ENCODE measurements around the gene ASTN2. TPM values are rescaled to one million over a fixed set of nuclear protein-coding genes. Genes with fewer than 3 reads are reported as not detected.

Gene ASTN2
- total and polyA plus RNA-seq, 2 experiments from 2014 or later, result 7.0 to 24.6 TPM

DNA sequence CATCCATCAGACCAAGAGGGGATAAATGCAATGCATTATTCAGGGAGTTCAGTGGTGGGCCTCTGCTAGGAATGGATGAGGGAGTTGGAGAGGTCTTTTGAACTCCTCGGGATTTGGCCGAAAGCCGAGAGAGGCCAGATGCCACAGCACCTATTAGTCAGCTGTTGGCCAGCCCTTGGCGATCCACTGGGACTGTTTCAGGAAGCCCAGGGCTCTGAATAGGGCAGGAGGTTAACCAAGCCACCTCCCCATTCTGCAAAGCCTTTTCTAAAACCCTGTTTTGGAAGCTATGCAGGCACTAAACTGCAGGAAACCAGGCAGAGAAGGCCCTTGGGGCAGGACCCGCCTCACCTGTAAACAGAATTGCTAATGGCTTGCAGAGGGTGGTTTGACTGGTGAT, 37.8 kb downstream of the ASTN2 start:
- Histone ChIP-seq H3K27me3 (ENCODE audit: insufficient read depth) (no peaks in the 10 kb centered on the region), H3K36me3 (ENCODE audit: insufficient read depth) (no peaks in the 10 kb centered on the region), H3K4me1 (ENCODE audit: insufficient read depth) (peaks cover 39% of the 10 kb centered on the region), H4K20me1 (replicated peaks; ENCODE audit: insufficient read depth) (no peaks in the 10 kb centered on the region), H3K27ac (ENCODE audit: low read depth) (peak overlapping the region; percentile 51; the same call in 1 of the 2 replicates), H3K9me2 (ENCODE audit: insufficient read depth) (0 out of 2 replicates have a peak, but pooled peaks cover 8% of the 10 kb centered on the region), H3F3A (replicated peaks; ENCODE audit: low read depth) (no peaks in the 10 kb centered on the region), H3K79me2 (replicated peaks; ENCODE audit: insufficient read depth) (0 out of 2 replicates have a peak, but pooled peaks cover 2% of the 10 kb centered on the region), H3K4me2 (peak overlapping the region; percentile 21; the same call in 1 of the 2 replicates), H3K4me3 (no peak overlapping the region), H2AFZ (no peak overlapping the region)
- Mint-ChIP-seq H3K27me3 (ENCODE audit: insufficient read depth, low read depth, poor library complexity) (peaks cover 7% of the 10 kb centered on the region), H3K36me3 (ENCODE audit: low read depth) (no peaks in the 10 kb centered on the region; the same call in 2 of the 3 replicates), H3K4me3 (no peak overlapping the region), H3K27ac (no peak overlapping the region), H3K4me1 (peaks cover 27% of the 10 kb centered on the region), H3K9me3 (no peaks in the 10 kb centered on the region)
- peak; percentile 88 for ATAC-seq
- DNase-seq (ENCODE audit: low spot score), result peak; percentile 56
- TF ChIP-seq EZH2phosphoT487 (IDR thresholded peaks at IDR 0.05; ENCODE audit: unreplicated experiment) (no peak), NANOG (IDR thresholded peaks at IDR 0.05; ENCODE audit: borderline replicate concordance) (no peak)
- TF ChIP-seq, protein P1, sequence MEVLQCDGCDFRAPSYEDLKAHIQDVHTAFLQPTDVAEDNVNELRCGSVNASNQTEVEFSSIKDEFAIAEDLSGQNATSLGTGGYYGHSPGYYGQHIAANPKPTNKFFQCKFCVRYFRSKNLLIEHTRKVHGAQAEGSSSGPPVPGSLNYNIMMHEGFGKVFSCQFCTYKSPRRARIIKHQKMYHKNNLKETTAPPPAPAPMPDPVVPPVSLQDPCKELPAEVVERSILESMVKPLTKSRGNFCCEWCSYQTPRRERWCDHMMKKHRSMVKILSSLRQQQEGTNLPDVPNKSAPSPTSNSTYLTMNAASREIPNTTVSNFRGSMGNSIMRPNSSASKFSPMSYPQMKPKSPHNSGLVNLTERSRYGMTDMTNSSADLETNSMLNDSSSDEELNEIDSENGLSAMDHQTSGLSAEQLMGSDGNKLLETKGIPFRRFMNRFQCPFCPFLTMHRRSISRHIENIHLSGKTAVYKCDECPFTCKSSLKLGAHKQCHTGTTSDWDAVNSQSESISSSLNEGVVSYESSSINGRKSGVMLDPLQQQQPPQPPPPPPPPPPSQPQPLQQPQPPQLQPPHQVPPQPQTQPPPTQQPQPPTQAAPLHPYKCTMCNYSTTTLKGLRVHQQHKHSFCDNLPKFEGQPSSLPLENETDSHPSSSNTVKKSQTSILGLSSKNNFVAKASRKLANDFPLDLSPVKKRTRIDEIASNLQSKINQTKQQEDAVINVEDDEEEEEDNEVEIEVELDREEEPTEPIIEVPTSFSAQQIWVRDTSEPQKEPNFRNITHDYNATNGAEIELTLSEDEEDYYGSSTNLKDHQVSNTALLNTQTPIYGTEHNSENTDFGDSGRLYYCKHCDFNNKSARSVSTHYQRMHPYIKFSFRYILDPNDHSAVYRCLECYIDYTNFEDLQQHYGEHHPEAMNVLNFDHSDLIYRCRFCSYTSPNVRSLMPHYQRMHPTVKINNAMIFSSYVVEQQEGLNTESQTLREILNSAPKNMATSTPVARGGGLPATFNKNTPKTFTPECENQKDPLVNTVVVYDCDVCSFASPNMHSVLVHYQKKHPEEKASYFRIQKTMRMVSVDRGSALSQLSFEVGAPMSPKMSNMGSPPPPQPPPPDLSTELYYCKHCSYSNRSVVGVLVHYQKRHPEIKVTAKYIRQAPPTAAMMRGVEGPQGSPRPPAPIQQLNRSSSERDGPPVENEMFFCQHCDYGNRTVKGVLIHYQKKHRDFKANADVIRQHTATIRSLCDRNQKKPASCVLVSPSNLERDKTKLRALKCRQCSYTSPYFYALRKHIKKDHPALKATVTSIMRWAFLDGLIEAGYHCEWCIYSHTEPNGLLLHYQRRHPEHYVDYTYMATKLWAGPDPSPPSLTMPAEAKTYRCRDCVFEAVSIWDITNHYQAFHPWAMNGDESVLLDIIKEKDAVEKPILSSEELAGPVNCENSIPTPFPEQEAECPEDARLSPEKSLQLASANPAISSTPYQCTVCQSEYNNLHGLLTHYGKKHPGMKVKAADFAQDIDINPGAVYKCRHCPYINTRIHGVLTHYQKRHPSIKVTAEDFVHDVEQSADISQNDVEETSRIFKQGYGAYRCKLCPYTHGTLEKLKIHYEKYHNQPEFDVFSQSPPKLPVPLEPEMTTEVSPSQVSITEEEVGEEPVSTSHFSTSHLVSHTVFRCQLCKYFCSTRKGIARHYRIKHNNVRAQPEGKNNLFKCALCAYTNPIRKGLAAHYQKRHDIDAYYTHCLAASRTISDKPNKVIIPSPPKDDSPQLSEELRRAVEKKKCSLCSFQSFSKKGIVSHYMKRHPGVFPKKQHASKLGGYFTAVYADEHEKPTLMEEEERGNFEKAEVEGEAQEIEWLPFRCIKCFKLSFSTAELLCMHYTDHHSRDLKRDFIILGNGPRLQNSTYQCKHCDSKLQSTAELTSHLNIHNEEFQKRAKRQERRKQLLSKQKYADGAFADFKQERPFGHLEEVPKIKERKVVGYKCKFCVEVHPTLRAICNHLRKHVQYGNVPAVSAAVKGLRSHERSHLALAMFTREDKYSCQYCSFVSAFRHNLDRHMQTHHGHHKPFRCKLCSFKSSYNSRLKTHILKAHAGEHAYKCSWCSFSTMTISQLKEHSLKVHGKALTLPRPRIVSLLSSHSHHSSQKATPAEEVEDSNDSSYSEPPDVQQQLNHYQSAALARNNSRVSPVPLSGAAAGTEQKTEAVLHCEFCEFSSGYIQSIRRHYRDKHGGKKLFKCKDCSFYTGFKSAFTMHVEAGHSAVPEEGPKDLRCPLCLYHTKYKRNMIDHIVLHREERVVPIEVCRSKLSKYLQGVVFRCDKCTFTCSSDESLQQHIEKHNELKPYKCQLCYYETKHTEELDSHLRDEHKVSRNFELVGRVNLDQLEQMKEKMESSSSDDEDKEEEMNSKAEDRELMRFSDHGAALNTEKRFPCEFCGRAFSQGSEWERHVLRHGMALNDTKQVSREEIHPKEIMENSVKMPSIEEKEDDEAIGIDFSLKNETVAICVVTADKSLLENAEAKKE (CRISPR knock-in tag; IDR thresholded peaks at IDR 0.05), result no peak

GRCh38 chr9:117375956-117376355, 38.9 kb downstream of the ASTN2 start:
- H3K4me1 Mint-ChIP-seq, result peaks cover 35% of the 10 kb centered on the region
- peaks cover 7% of the 10 kb centered on the region for H3K27me3 Mint-ChIP-seq (ENCODE audit: insufficient read depth, low read depth, poor library complexity)
- TF ChIP-seq CTCF (conservative IDR thresholded peaks at IDR 0.05; ENCODE audit: low read depth in 2 of 2) (0 out of 4 replicates have a peak, but pooled peaks of 1 of the 2 experiments have one; percentile 3), ZNF114 (CRISPR knock-in tag; IDR thresholded peaks at IDR 0.05) (no peak)
- no peaks in the 10 kb centered on the region for H4K20me1 ChIP-seq (replicated peaks; ENCODE audit: insufficient read depth)
- 0 out of 2 replicates have a peak, but pooled peaks cover 2% of the 10 kb centered on the region for H3K79me2 ChIP-seq (replicated peaks; ENCODE audit: insufficient read depth)
- no peak overlapping the region for H3K27ac Mint-ChIP-seq
- no peak for DNase-seq (ENCODE audit: low spot score)
- no peaks in the 10 kb centered on the region for H3K9me3 Mint-ChIP-seq
- H3K36me3 Mint-ChIP-seq (ENCODE audit: low read depth), result no peaks in the 10 kb centered on the region; the same call in 2 of the 3 replicates
- H3K4me3 Mint-ChIP-seq, result no peak overlapping the region
- H2AFZ ChIP-seq, result no peak overlapping the region
- H3K4me2 ChIP-seq, result no peak overlapping the region
- H3K36me3 ChIP-seq (ENCODE audit: insufficient read depth), result no peaks in the 10 kb centered on the region
- no peaks in the 10 kb centered on the region for H3F3A ChIP-seq (replicated peaks; ENCODE audit: low read depth)
- H3K9me2 ChIP-seq (ENCODE audit: insufficient read depth), result 0 out of 2 replicates have a peak, but pooled peaks cover 6% of the 10 kb centered on the region
- ATAC-seq, result no peak
- H3K27me3 ChIP-seq (ENCODE audit: insufficient read depth), result no peaks in the 10 kb centered on the region
- H3K4me1 ChIP-seq (ENCODE audit: insufficient read depth), result peaks cover 47% of the 10 kb centered on the region
- H3K27ac ChIP-seq (ENCODE audit: low read depth), result no peak overlapping the region
- H3K4me3 ChIP-seq, result no peak overlapping the region

All from GM23338 (cell line).